KMS-11 (cell line): ENCODE measurements around the gene DUS1L.

Source experiments
- H2AFZ ChIP-seq: fragments of 200-600 bp; sonication (generic); 2 replicates; pipeline ENCODE4 v1.6.1; 2016; ENCODE audit warnings: antibody characterized with exemption, mixed run types, low read depth
- H3K27ac ChIP-seq: fragments of 200-600 bp; sonication (generic); 2 replicates; pipeline ENCODE4 v1.6.1; 2016; ENCODE audit warnings: mild to moderate bottlenecking, mixed run types
- H3K27me3 ChIP-seq: fragments of 200-600 bp; sonication (generic); 2 replicates; pipeline ENCODE4 v1.6.1; 2017; ENCODE audit warnings: mild to moderate bottlenecking, low read depth, mixed run types, moderate library complexity; ENCODE audit not compliant: insufficient read depth
- H3K36me3 ChIP-seq: fragments of 200-600 bp; sonication (generic); 2 replicates; pipeline ENCODE4 v1.6.1; 2017; ENCODE audit warnings: mild to moderate bottlenecking, mixed run types; ENCODE audit not compliant: insufficient read depth
- H3K4me1 ChIP-seq: fragments of 200-600 bp; sonication (generic); 2 replicates; pipeline ENCODE4 v1.6.1; 2016; ENCODE audit warnings: mild to moderate bottlenecking, low read depth, mixed run types; ENCODE audit not compliant: poor library complexity, severe bottlenecking
- H3K4me2 ChIP-seq: fragments of 200-600 bp; sonication (generic); 2 replicates; pipeline ENCODE4 v1.7.0; 2016; ENCODE audit warnings: mild to moderate bottlenecking, mixed run types
- H3K4me3 ChIP-seq: fragments of 200-600 bp; sonication (generic); IDR thresholded peaks from 2 replicates; pipeline ENCODE4 v1.6.1; 2017; ENCODE audit warnings: low read depth, low read length, mixed read lengths; ENCODE audit not compliant: insufficient read depth
- H3K79me2 ChIP-seq: fragments of 200-600 bp; sonication (generic); 2 replicates; pipeline ENCODE4 v1.6.1; 2016; ENCODE audit warnings: low read depth, mixed run types; ENCODE audit not compliant: insufficient read depth
- H3K9ac ChIP-seq: fragments of 200-600 bp; sonication (generic); 2 replicates; pipeline ENCODE4 v1.6.1; 2016; ENCODE audit warnings: mild to moderate bottlenecking, mixed run types
- H4K20me1 ChIP-seq: fragments of 200-600 bp; sonication (generic); 2 replicates; pipeline ENCODE4 v1.6.1; 2016; ENCODE audit warnings: mild to moderate bottlenecking, mixed run types; ENCODE audit not compliant: insufficient read depth
- TF ChIP-seq, protein P1 (sequence below): fragments of 200-600 bp; sonication (generic); conservative IDR thresholded peaks from 2 replicates; pipeline ENCODE4 v1.6.1; 2017; ENCODE audit warnings: low read depth, mild to moderate bottlenecking, antibody characterized with exemption, low read length, moderate library complexity, mixed read lengths

Gene DUS1L

DNA sequence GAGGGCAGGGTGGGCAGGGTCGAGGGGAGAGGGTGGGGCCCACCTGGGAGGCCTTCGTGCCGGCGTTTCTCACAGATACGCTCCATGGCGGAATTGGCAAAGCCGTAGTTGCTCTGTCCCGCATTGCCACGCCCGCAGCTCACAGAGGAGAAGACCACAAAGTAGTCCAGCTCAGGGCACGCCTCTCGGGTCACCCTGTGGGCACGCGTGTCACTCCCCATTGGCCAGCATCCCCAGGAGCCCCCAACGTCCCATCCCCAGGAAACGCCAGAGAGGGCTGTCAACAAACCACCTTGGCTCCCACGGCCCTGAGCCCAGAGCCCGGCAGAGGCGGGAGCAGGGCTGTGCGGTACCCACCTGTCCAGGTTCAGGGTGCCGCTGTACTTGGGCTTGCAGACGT is 16.4 kb upstream of the DUS1L start:
- no peak overlapping the region for H3K9ac ChIP-seq
- no peaks in the 10 kb centered on the region for H3K4me1 ChIP-seq
- no peak overlapping the region for H3K27ac ChIP-seq
- no peaks in the 10 kb centered on the region for H3K79me2 ChIP-seq
- H2AFZ ChIP-seq, result no peak overlapping the region
- H3K27me3 ChIP-seq, result no peaks in the 10 kb centered on the region
- TF ChIP-seq, protein P1, sequence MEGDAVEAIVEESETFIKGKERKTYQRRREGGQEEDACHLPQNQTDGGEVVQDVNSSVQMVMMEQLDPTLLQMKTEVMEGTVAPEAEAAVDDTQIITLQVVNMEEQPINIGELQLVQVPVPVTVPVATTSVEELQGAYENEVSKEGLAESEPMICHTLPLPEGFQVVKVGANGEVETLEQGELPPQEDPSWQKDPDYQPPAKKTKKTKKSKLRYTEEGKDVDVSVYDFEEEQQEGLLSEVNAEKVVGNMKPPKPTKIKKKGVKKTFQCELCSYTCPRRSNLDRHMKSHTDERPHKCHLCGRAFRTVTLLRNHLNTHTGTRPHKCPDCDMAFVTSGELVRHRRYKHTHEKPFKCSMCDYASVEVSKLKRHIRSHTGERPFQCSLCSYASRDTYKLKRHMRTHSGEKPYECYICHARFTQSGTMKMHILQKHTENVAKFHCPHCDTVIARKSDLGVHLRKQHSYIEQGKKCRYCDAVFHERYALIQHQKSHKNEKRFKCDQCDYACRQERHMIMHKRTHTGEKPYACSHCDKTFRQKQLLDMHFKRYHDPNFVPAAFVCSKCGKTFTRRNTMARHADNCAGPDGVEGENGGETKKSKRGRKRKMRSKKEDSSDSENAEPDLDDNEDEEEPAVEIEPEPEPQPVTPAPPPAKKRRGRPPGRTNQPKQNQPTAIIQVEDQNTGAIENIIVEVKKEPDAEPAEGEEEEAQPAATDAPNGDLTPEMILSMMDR, result no peak
- peaks cover 35% of the 10 kb centered on the region; the same call in 1 of the 2 replicates for H3K36me3 ChIP-seq
- no peak overlapping the region for H3K4me2 ChIP-seq
- no peaks in the 10 kb centered on the region for H4K20me1 ChIP-seq
- no peak overlapping the region for H3K4me3 ChIP-seq

DNA sequence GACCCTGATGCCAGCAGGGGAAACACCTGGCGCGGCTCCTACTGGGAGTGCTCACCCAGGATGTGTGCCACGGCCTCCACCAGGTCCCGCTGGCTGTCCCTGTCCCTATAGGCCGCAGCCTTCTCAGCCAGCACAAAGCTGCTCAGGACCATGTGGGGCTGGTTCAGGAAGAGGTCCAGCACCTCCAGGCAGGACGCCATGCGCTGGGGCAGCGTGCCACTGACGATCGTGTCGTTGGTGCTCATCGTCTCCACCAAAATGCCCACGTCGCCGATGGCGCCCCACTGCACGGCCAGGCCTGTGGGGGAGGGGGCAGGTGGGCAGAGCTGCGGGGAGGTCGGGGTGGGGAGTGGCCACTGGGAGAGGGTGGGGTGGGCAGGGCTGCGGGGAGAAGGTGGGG is 15.9 kb upstream of the DUS1L start:
- H3K79me2 ChIP-seq, result no peaks in the 10 kb centered on the region
- no peak overlapping the region for H2AFZ ChIP-seq
- H3K4me2 ChIP-seq, result no peak overlapping the region
- H3K27me3 ChIP-seq, result no peaks in the 10 kb centered on the region
- H3K36me3 ChIP-seq, result peaks cover 35% of the 10 kb centered on the region; the same call in 1 of the 2 replicates
- H3K4me1 ChIP-seq, result no peaks in the 10 kb centered on the region
- H3K27ac ChIP-seq, result no peak overlapping the region
- TF ChIP-seq, protein P1, result no peak
- H3K4me3 ChIP-seq, result no peak overlapping the region
- no peaks in the 10 kb centered on the region for H4K20me1 ChIP-seq
- no peak overlapping the region for H3K9ac ChIP-seq

DNA sequence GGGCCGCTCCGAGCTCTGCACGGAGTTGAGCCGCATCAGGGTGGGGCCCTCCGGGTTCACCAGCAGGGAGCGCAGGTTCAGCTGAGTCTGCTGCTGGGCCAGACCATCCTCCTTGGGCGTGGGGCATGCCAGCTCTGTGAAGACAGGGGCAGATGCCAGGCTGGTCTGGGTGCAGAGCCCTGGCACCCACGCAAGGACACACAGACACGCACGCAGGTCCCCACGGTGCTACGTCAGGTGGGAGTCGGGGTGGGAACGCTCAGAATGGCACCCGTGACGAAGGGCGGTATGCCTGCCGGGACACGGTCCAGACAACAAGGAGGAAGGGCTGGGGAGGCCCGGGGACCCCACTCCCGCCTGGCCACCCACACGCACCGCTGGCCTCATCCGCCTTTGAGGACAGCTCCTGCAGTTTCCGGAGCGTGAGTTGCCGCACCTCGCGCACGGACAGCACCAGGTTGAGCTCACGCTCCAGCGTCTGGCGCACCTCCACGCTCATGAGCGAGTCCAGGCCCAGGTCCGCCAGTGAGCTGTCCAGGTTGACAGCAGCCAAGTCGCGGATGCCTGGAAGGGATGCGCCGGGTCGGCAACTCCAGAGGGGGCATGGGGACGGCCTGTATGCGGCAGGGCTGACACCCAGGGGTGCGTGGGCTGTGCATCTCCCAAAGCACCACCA is 15.3 kb upstream of the DUS1L start:
- no peak overlapping the region for H2AFZ ChIP-seq
- peaks cover 30% of the 10 kb centered on the region; the same call in 1 of the 2 replicates for H3K36me3 ChIP-seq
- no peak overlapping the region for H3K9ac ChIP-seq
- no peak overlapping the region for H3K4me2 ChIP-seq
- no peak overlapping the region for H3K27ac ChIP-seq
- H4K20me1 ChIP-seq, result no peaks in the 10 kb centered on the region
- TF ChIP-seq, protein P1, result no peak
- H3K27me3 ChIP-seq, result no peaks in the 10 kb centered on the region
- no peaks in the 10 kb centered on the region for H3K79me2 ChIP-seq
- no peak overlapping the region for H3K4me3 ChIP-seq
- H3K4me1 ChIP-seq, result no peaks in the 10 kb centered on the region

DNA sequence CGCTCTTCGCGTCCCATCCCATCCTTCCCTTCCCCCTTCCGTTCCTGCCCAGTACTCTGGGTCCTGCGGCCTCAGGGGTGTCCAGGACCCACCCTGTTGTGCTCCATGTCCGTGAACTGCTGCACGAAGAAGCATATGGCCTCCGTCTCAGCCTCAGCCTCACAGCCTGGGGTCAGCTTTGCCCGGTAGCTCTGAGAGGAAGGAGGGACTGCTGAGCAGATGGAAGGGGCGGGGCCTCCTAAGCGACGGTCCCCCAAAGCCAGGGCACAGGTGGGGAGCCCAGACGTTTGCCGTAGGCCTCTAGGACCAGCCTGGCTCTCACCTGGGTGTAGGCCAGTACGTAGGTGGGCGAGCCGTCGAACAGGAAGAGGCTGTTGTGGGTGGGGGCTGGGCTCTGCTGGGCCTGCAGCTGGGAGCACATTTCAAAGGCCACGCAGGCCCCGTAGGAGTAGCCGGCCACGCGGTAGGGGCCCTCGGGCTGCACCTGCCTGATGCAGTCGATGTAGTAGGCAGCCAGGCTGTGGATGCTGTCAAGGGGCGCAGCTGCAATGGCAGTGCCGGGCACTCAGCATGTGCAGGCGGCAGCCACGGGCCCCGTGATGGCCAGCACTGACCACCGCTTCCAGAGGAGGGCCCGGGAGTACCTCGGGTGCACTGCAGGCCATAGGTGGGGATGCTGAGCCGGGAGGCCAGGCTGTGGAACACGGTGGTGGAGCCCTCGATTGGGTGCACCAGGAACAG is 14.6 kb upstream of the DUS1L start:
- H3K36me3 ChIP-seq, result peaks cover 23% of the 10 kb centered on the region; the same call in 1 of the 2 replicates
- TF ChIP-seq, protein P1, result no peak
- H3K27me3 ChIP-seq, result no peaks in the 10 kb centered on the region
- H2AFZ ChIP-seq, result no peak overlapping the region
- no peak overlapping the region for H3K9ac ChIP-seq
- no peak overlapping the region for H3K4me3 ChIP-seq
- H3K4me2 ChIP-seq, result no peak overlapping the region
- no peaks in the 10 kb centered on the region for H4K20me1 ChIP-seq
- no peak overlapping the region for H3K27ac ChIP-seq
- H3K79me2 ChIP-seq, result no peaks in the 10 kb centered on the region
- H3K4me1 ChIP-seq, result no peaks in the 10 kb centered on the region
